NCI-H1105 (cell line): Measurements from ENCODE around the gene RAPGEF1.
"Not testable (repeated sequence)": the region's sequence is repeated elsewhere in the genome, so short reads cannot be mapped to it uniquely, and the experiment has no call there.

ENCODE experiments used
- DNase-seq: peaks from one replicate; lab custom pipeline; 2025; lab: John Stamatoyannopoulos, UW

Gene RAPGEF1

GRCh38 chr9:131739959-131740648 is at the start of gene RAPGEF1:
Gene RAPGEF1, minus strand, starts transcription at chr9:131740076. Its CDS starts 246 bp downstream, at chr9:131739830.
- peak; percentile 12 for DNase-seq

GRCh38 chr9:131788851-131789250 is 49.0 kb upstream of the RAPGEF1 start:
- DNase-seq, result no peak

DNA sequence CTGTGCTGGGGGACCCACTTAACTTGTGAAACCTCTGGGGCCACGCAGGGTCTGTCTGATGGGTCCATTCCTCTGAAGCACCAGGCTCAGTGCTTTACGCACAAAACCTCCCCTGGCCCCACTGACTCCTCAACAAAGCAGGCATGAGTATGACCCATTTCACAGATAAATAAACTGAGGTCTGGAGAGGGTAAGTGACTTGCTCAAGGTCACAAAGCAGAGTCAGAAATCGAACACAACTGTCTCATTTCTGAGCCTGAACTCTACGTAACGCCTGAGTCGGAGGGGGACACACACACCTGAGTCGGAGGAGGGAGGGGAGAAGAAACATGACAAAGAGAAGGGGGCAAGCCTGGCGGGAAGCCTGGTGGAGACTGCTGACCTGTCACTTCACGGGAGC is 48.0 kb upstream of the RAPGEF1 start:
- no peak for DNase-seq

- no peak for DNase-seq
These were observed 45.0 kb upstream of the RAPGEF1 start for GRCh38 chr9:131784748-131785501.

DNA sequence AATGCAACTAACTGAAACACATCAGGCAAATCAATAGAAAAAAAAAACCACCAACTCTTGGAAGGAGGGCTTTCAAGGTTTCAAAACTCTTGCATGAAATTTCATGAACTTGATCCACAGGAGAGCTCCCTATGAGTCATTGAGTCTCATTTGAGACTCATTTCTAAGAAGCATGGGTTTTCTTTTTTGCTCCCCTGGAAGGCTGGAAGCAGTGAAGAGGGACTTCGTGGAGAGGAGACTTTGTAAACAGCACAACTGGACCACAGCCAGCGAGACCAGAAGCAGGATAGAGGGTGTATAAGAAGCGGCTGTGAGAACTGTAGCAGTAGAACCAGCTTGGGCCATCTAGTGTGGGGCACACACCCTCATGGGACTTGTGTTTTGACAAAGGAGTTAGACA is 41.2 kb upstream of the RAPGEF1 start:
- DNase-seq, result no peak

DNA sequence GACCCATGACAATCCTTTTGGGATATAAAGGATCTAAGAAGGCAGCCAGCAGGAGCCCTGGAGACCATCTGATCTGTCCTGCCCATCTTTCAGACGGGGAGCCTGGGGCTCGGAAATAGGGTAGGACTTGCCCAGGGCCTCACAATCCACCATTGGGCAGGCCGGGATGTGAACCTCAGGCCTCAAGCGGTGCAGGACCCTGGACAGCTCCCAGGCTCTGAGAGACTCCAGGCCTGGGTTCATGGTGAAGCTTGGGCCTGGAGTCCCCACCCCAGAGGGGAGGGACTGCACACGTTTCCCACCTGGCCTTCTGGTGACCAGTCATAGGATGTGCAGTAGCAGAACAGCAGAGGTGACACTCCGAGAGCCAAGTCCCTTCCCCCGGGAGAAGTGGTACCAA is 36.6 kb upstream of the RAPGEF1 start:
- DNase-seq, result no peak

DNA sequence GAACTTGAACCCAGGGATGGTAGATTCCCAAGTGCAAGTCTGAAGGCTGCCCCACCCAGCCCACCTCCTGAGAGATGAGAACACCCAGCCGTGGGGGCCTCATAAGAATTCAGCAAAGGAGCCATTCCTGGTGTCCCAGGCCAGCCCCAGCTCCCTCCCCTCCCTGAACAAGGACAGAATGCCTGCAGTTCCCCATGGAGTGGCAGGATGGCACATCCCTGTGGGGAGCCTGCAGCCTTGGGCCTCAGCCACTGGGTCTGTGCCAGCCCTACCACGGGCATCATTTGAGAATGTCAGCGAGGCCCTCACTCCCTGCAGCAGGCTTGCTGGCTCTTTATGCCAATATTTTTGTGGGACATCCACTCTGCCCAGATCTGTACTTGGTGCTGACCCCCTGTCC is 36.2 kb upstream of the RAPGEF1 start:
- no peak for DNase-seq

GRCh38 chr9:131774636-131775035 is 34.8 kb upstream of the RAPGEF1 start:
- no peak for DNase-seq

DNA sequence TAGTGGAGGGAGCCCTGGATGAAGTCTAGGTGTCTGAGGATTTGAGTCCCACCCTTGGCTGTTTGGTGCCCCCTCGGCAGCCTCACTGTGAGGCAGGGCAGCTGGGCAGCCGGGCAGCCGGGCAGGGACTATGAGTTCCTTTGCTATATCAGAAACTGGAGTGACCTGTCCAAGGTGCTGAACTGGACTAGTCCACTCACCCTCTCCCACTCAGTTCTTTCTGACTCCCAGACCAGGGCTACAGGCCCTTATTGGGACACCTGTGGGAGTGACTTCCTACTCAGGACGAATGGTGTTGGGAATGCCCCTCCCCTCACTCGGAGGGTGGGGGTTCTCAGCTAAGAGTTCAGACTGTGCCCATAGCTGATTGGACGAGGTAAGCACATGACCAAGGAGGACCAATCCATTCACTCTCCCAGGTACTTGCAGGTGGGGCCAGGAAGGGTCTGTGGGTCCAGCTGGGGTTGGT is 34.1 kb upstream of the RAPGEF1 start:
- no peak for DNase-seq

GRCh38 chr9:131772940-131773339 is 33.1 kb upstream of the RAPGEF1 start:
- DNase-seq, result no peak

- DNase-seq, result no peak
These were observed 31.8 kb upstream of the RAPGEF1 start for GRCh38 chr9:131771646-131772045.

- DNase-seq, result no peak
These were observed 29.5 kb upstream of the RAPGEF1 start for GRCh38 chr9:131769361-131769760.

DNA sequence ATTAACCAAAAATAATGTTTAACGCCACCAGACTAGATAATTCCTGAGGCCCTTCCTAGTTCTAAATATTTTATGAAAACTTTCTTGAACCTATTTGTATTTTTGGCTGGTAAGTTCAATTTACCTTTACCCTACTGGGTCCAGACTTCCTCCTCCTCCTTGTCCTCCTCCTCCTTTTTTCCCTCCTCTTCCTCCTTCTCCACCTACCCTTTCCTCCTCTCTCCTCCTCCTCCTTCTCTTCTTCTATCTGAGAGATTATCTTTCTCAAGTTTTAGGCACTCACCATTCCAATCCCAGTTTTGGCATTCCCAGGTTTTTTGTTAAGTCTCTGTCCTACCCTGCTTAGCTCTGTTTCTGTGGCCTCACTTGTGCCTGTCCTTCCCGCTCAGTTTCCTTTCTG is 24.7 kb upstream of the RAPGEF1 start:
- DNase-seq, result no peak

DNA sequence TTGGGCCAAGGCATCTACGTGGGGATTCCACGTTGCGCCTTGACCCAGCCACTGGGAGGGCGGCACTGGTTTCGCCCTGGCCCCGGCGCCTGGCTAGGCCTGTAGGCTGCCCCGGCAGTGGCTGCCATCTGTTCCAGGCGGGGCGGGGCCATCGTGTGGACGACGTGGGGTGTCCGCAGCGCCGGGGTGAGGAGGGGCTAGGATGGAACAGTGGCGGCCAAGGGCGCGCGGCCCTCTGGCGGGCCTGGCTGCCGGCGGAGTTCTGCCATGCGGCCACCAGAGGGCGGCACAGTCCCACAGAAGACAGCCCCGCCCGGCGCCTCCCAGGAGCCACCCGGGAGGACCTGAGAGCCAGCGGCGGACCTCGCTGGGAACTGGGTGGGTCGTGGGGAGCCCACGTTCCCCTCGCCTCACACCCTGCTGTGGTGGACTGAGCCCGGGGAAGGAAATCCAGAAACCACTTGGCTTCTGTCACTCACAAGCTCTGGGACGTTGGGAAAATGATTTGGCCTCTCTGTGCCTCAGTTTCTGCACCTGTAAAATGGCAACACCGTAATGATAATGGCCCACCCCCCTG is 22.6 kb upstream of the RAPGEF1 start:
- peak; percentile 61 for DNase-seq

GRCh38 chr9:131759017-131759647 is 19.3 kb upstream of the RAPGEF1 start:
- DNase-seq, result peak; percentile 31

DNA sequence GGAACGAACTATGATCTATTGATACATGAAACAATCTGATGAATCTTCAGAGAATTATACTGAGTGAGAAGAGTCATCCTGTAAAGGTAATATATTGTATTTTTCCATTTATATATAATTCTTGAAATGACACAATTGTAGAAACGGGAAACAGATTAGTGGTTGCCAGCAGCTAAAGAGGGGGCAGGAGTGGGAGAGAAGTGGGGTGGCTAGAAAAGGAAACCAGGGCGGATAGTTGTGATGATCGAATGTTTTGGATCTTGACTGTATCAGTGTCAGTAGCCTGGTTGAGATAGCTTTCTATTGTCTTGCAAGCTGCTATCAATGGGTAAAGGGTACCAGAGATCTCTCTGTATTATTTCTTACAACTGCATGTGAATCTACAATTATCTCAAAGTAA is 17.7 kb upstream of the RAPGEF1 start:
- DNase-seq, result no peak

DNA sequence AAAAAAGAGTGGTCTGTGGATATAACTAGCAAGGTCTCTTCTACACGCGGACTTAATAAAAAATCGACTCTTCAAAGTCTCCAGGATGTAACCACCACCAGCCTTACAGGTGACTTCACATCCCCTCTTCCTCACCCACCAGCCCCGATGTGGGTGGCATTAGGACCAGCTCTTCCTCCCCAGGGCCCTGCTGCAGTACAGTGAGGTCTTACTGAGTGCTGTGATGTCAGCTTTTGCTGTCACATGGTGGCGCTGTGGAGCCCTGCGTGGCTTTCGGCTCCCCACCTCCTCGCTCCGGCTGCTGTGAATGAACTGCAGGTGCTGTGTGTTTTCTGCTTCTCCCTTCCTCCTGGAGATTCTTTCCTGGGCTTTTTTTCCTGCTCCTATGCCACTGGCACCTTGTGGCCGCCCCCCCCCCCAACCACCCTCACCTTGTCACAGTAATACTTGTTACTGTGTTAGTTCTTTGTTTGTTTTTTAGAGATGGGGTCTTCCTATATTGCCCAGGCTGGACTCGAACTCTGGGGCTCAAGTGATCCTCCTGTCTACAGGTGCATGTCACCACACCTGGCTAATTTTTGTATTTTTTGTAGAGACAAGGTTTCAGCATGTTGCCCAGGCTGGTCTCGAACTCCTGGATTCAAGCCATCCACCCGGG is 15.8 kb upstream of the RAPGEF1 start:
- DNase-seq, result peak; percentile 66

GRCh38 chr9:131754846-131755245 is 15.0 kb upstream of the RAPGEF1 start:
- DNase-seq, result no peak

DNA sequence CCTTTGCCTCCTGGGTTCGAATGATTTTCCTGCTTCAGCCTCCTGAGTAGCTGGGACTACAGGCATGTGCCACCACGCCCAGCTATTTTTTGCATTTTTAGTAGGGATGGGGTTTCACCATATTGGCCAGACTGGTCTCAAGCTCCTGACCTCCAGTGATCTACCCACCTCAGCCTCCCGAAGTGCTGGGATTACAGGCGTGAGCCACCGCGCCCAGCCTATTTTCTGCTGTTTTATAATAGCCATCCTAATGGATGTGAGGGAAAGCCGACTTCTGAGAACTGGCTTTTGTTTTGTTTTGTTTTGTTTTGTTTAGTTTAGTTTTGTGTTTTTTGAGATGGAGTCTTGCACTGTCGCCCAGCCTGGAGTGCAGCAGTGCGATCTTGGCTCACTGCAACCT is 13.9 kb upstream of the RAPGEF1 start:
- not testable (repeated sequence) for DNase-seq

DNA sequence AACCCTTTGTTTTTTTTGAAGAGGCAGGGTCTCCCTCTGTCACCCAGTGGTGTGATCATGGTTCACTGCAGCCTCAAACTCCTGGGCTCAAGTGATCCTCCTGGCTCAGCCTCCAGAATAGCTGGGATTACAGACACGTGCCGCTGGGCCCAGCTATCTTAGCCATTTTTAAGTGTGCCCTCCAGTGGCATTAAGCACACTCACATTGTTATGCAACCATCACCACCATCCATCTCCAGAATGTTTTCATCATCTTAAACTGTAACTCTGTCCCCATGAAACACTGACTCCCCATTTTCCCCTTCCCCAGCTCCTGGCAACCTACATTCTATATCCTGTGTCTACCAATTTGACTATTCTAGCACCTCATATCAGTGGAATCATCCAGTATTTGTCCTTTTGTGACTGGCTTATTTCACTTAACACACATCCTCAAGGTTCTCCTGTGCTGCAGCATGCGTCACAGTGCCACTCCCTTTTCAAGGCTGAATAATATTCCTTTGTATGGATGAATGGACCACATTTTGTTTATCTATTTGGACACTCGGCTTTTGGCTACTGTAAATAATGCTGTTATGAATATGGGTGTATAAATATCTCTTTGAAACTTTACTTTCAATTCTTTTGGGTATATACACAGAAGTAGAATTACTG is 12.5 kb upstream of the RAPGEF1 start:
- no peak for DNase-seq

- DNase-seq, result no peak
These were observed 8.6 kb upstream of the RAPGEF1 start for GRCh38 chr9:131748411-131748955.
